HG03196 (cell line): Measurements from ENCODE around the gene MCM3AP.

ENCODE experiments used
- ATAC-seq: cut with Tn5 transposase; IDR thresholded peaks from one replicate; pipeline ENCODE4 v1.9.1; 2021; ENCODE audit not compliant: unreplicated experiment

Gene MCM3AP

GRCh38 chr21:46274797-46275390 lies 10.5 kb downstream of the MCM3AP start:
- ATAC-seq = no peak

GRCh38 chr21:46273341-46273740 lies 12.1 kb downstream of the MCM3AP start:
- no peak for ATAC-seq

- no peak for ATAC-seq
Observed at GRCh38 chr21:46269466-46269865, 15.9 kb downstream of the MCM3AP start.

- ATAC-seq = no peak
Observed at GRCh38 chr21:46268371-46268770, 17.0 kb downstream of the MCM3AP start.

GRCh38 chr21:46266946-46267345 lies 18.5 kb downstream of the MCM3AP start:
- ATAC-seq = no peak

- no peak for ATAC-seq
Observed at GRCh38 chr21:46265736-46266525, 19.5 kb downstream of the MCM3AP start.

- no peak for ATAC-seq
Observed at GRCh38 chr21:46264690-46265144, 20.7 kb downstream of the MCM3AP start.

GRCh38 chr21:46264046-46264689 lies 21.2 kb downstream of the MCM3AP start:
- ATAC-seq = no peak

GRCh38 chr21:46256501-46256994 lies 28.9 kb downstream of the MCM3AP start:
- ATAC-seq = no peak

GRCh38 chr21:46255758-46256337 lies 29.6 kb downstream of the MCM3AP start:
- no peak for ATAC-seq

- ATAC-seq = no peak
Observed at GRCh38 chr21:46255166-46255565, 30.2 kb downstream of the MCM3AP start.

GRCh38 chr21:46254208-46254975 lies 31.0 kb downstream of the MCM3AP start:
- ATAC-seq = peak; percentile 52

- ATAC-seq = peak; percentile 58
Observed at GRCh38 chr21:46253610-46254124, 31.7 kb downstream of the MCM3AP start.

GRCh38 chr21:46252840-46253239 lies 32.6 kb downstream of the MCM3AP start:
- ATAC-seq = no peak

- no peak for ATAC-seq
Observed at GRCh38 chr21:46250146-46250725, 35.2 kb downstream of the MCM3AP start.

- ATAC-seq = no peak
Observed at GRCh38 chr21:46248827-46249226, 36.6 kb downstream of the MCM3AP start.

GRCh38 chr21:46248422-46248782 lies 37.0 kb downstream of the MCM3AP start:
- ATAC-seq = no peak

GRCh38 chr21:46247699-46248421 lies 37.6 kb downstream of the MCM3AP start:
- ATAC-seq = no peak

GRCh38 chr21:46246345-46246744 lies 39.1 kb downstream of the MCM3AP start:
- ATAC-seq = no peak
